ENCODE results near the gene PPP4R2.

Gene PPP4R2

GRCh38 chr3:73009008-73009407, 12.4 kb downstream of the PPP4R2 start:
- Histone ChIP-seq H3K23ac (ENCODE audit: low read length in 2 of 2) (no peak overlapping the region), H2BK120ac (ENCODE audit: low read depth, low read length) (no peak overlapping the region), H2BK12ac (ENCODE audit: low read length in 2 of 2) (no peak overlapping the region), H2BK5ac (ENCODE audit: low read depth, low read length, poor library complexity, severe bottlenecking) (no peak overlapping the region), H4K91ac (ENCODE audit: low read length) (no peak overlapping the region), H3K4me3 (ENCODE audit: insufficient read depth in 1 of 2, low read depth in 1 of 2, low read length in 2 of 2) (no peak overlapping the region), H3K14ac (ENCODE audit: low read length in 2 of 2) (no peak overlapping the region), H2AFZ (ENCODE audit: low read depth, low read length) (no peak overlapping the region), H3K27me3 (ENCODE audit: control insufficient read depth in 1 of 2, insufficient read depth in 1 of 2, low read length in 2 of 2) (no peaks in the 10 kb centered on the region), H3K4me2 (ENCODE audit: low read length, poor library complexity, severe bottlenecking) (no peak overlapping the region), H3K4me1 (ENCODE audit: control insufficient read depth, insufficient read depth, low read depth, low read length) (peaks cover 3% of the 10 kb centered on the region), H2AK5ac (ENCODE audit: low read length, severe bottlenecking) (no peak overlapping the region), H3K18ac (ENCODE audit: low read depth in 1 of 2, low read length in 2 of 2) (no peak overlapping the region), H3K9me3 (ENCODE audit: control insufficient read depth, low read length) (no peaks in the 10 kb centered on the region), H3K4ac (ENCODE audit: low read depth in 1 of 2, low read length in 2 of 2) (no peak overlapping the region), H3K27ac (ENCODE audit: low read length, poor library complexity, severe bottlenecking) (no peak overlapping the region), H4K8ac (ENCODE audit: low read length) (no peak overlapping the region), H3K79me1 (replicated peaks; ENCODE audit: low read length, poor library complexity, severe bottlenecking) (no peaks in the 10 kb centered on the region), H2BK15ac (ENCODE audit: low read depth, poor library complexity, severe bottlenecking) (no peak overlapping the region), H3K36me3 (ENCODE audit: control insufficient read depth in 1 of 2, insufficient read depth in 2 of 2, low read depth in 1 of 2, low read length in 2 of 2) (peaks cover 18 to 60% of the 10 kb centered on the region in 2 experiments), H3K9ac (ENCODE audit: low read length) (no peak overlapping the region)
- 99% methylated on average over 4 of the region's 4 CpGs for WGBS
- no peak for DNase-seq

GRCh38 chr3:73009750-73010149, 13.1 kb downstream of the PPP4R2 start:
- Histone ChIP-seq H3K4me3 (ENCODE audit: insufficient read depth in 1 of 2, low read depth in 1 of 2, low read length in 2 of 2) (no peak overlapping the region), H3K4me1 (ENCODE audit: control insufficient read depth, insufficient read depth, low read depth, low read length) (peaks cover 4% of the 10 kb centered on the region), H2BK15ac (ENCODE audit: low read depth, poor library complexity, severe bottlenecking) (no peak overlapping the region), H3K4me2 (ENCODE audit: low read length, poor library complexity, severe bottlenecking) (no peak overlapping the region), H3K23ac (ENCODE audit: low read length in 2 of 2) (no peak overlapping the region), H3K9me3 (ENCODE audit: control insufficient read depth, low read length) (no peaks in the 10 kb centered on the region), H3K18ac (ENCODE audit: low read depth in 1 of 2, low read length in 2 of 2) (no peak overlapping the region), H3K36me3 (ENCODE audit: control insufficient read depth in 1 of 2, insufficient read depth in 2 of 2, low read depth in 1 of 2, low read length in 2 of 2) (peaks cover 15 to 60% of the 10 kb centered on the region in 2 experiments), H4K91ac (ENCODE audit: low read length) (no peak overlapping the region), H3K27ac (ENCODE audit: low read length, poor library complexity, severe bottlenecking) (no peak overlapping the region), H3K27me3 (ENCODE audit: control insufficient read depth in 1 of 2, insufficient read depth in 1 of 2, low read length in 2 of 2) (no peaks in the 10 kb centered on the region), H3K4ac (ENCODE audit: low read depth in 1 of 2, low read length in 2 of 2) (no peak overlapping the region), H2AK5ac (ENCODE audit: low read length, severe bottlenecking) (no peak overlapping the region), H2AFZ (ENCODE audit: low read depth, low read length) (no peak overlapping the region), H2BK12ac (ENCODE audit: low read length in 2 of 2) (no peak overlapping the region), H3K79me1 (replicated peaks; ENCODE audit: low read length, poor library complexity, severe bottlenecking) (no peaks in the 10 kb centered on the region), H2BK120ac (ENCODE audit: low read depth, low read length) (no peak overlapping the region), H3K14ac (ENCODE audit: low read length in 2 of 2) (no peak overlapping the region), H4K8ac (ENCODE audit: low read length) (no peak overlapping the region), H3K9ac (ENCODE audit: low read length) (no peak overlapping the region), H2BK5ac (ENCODE audit: low read depth, low read length, poor library complexity, severe bottlenecking) (no peak overlapping the region)
- 100% methylated on average over 2 of the region's 3 CpGs for WGBS
- no peak for DNase-seq

- H3K27me3 ChIP-seq (ENCODE audit: control insufficient read depth in 1 of 2, insufficient read depth in 1 of 2, low read length in 2 of 2), result no peaks in the 10 kb centered on the region
- H3K4me2 ChIP-seq (ENCODE audit: low read length, poor library complexity, severe bottlenecking), result no peak overlapping the region
- no peak overlapping the region for H2BK5ac ChIP-seq (ENCODE audit: low read depth, low read length, poor library complexity, severe bottlenecking)
- H3K27ac ChIP-seq (ENCODE audit: low read length, poor library complexity, severe bottlenecking), result no peak overlapping the region
- no peak overlapping the region for H4K91ac ChIP-seq (ENCODE audit: low read length)
- H2BK15ac ChIP-seq (ENCODE audit: low read depth, poor library complexity, severe bottlenecking), result no peak overlapping the region
- WGBS, result 93% methylated on average over 6 of the region's 6 CpGs
- H3K23ac ChIP-seq (ENCODE audit: low read length in 2 of 2), result no peak overlapping the region
- H3K79me1 ChIP-seq (replicated peaks; ENCODE audit: low read length, poor library complexity, severe bottlenecking), result no peaks in the 10 kb centered on the region
- H3K4ac ChIP-seq (ENCODE audit: low read depth in 1 of 2, low read length in 2 of 2), result no peak overlapping the region
- H3K9me3 ChIP-seq (ENCODE audit: control insufficient read depth, low read length), result no peaks in the 10 kb centered on the region
- no peak overlapping the region for H3K9ac ChIP-seq (ENCODE audit: low read length)
- H2BK12ac ChIP-seq (ENCODE audit: low read length in 2 of 2), result no peak overlapping the region
- H3K14ac ChIP-seq (ENCODE audit: low read length in 2 of 2), result no peak overlapping the region
- no peak overlapping the region for H3K18ac ChIP-seq (ENCODE audit: low read depth in 1 of 2, low read length in 2 of 2)
- H2AK5ac ChIP-seq (ENCODE audit: low read length, severe bottlenecking), result no peak overlapping the region
- H3K4me1 ChIP-seq (ENCODE audit: control insufficient read depth, insufficient read depth, low read depth, low read length), result peaks cover 5% of the 10 kb centered on the region
- H4K8ac ChIP-seq (ENCODE audit: low read length), result no peak overlapping the region
- no peak for DNase-seq
- no peak overlapping the region for H3K4me3 ChIP-seq (ENCODE audit: insufficient read depth in 1 of 2, low read depth in 1 of 2, low read length in 2 of 2)
- peaks cover 15 to 57% of the 10 kb centered on the region in 2 experiments for H3K36me3 ChIP-seq (ENCODE audit: control insufficient read depth in 1 of 2, insufficient read depth in 2 of 2, low read depth in 1 of 2, low read length in 2 of 2)
- H2AFZ ChIP-seq (ENCODE audit: low read depth, low read length), result no peak overlapping the region
- H2BK120ac ChIP-seq (ENCODE audit: low read depth, low read length), result no peak overlapping the region
Measured at GRCh38 chr3:73010158-73010557, 13.5 kb downstream of the PPP4R2 start.

GRCh38 chr3:73018298-73018697, 21.7 kb downstream of the PPP4R2 start:
- Histone ChIP-seq H2AK5ac (ENCODE audit: low read length, severe bottlenecking) (no peak overlapping the region), H3K4me3 (ENCODE audit: insufficient read depth in 1 of 2, low read depth in 1 of 2, low read length in 2 of 2) (no peak overlapping the region), H4K8ac (ENCODE audit: low read length) (no peak overlapping the region), H3K14ac (ENCODE audit: low read length in 2 of 2) (no peak overlapping the region), H3K27ac (ENCODE audit: low read length, poor library complexity, severe bottlenecking) (no peak overlapping the region), H3K4ac (ENCODE audit: low read depth in 1 of 2, low read length in 2 of 2) (no peak overlapping the region), H3K79me1 (replicated peaks; ENCODE audit: low read length, poor library complexity, severe bottlenecking) (no peaks in the 10 kb centered on the region), H2BK120ac (ENCODE audit: low read depth, low read length) (no peak overlapping the region), H3K4me2 (ENCODE audit: low read length, poor library complexity, severe bottlenecking) (no peak overlapping the region), H2AFZ (ENCODE audit: low read depth, low read length) (no peak overlapping the region), H2BK5ac (ENCODE audit: low read depth, low read length, poor library complexity, severe bottlenecking) (no peak overlapping the region), H3K9me3 (ENCODE audit: control insufficient read depth, low read length) (no peaks in the 10 kb centered on the region), H4K91ac (ENCODE audit: low read length) (no peak overlapping the region), H3K4me1 (ENCODE audit: control insufficient read depth, insufficient read depth, low read depth, low read length) (peaks cover 10% of the 10 kb centered on the region), H3K23ac (ENCODE audit: low read length in 2 of 2) (no peak overlapping the region), H3K36me3 (ENCODE audit: control insufficient read depth in 1 of 2, insufficient read depth in 2 of 2, low read depth in 1 of 2, low read length in 2 of 2) (peaks cover 15 to 17% of the 10 kb centered on the region in 2 experiments), H3K18ac (ENCODE audit: low read depth in 1 of 2, low read length in 2 of 2) (no peak overlapping the region), H3K27me3 (ENCODE audit: control insufficient read depth in 1 of 2, insufficient read depth in 1 of 2, low read length in 2 of 2) (no peaks in the 10 kb centered on the region), H2BK12ac (ENCODE audit: low read length in 2 of 2) (no peak overlapping the region), H3K9ac (ENCODE audit: low read length) (no peak overlapping the region), H2BK15ac (ENCODE audit: low read depth, poor library complexity, severe bottlenecking) (no peak overlapping the region)
- no peak for DNase-seq
- 87% methylated on average over 4 of the region's 4 CpGs for WGBS

Data from mesenchymal stem cell (in vitro differentiated cells and primary cell).